Skin of body (tissue), 2 donors: ENCODE measurements around the gene PTTG2. TPM values are rescaled to one million over a fixed set of nuclear protein-coding genes. Genes with fewer than 3 reads are reported as not detected.
"Not testable (repeated sequence)": the region's sequence is repeated elsewhere in the genome, so short reads cannot be mapped to it uniquely, and the experiment has no call there.

ENCODE experiments used
- DNase-seq: peaks from one replicate; lab custom pipeline; 2025; lab: John Stamatoyannopoulos, UW
- total RNA-seq: library from RNA; depleted of rRNA; stranded (reverse); fragments of >200 nt; gene quantifications from one replicate; pipeline ENCODE4 v1.2.3, GENCODE V29; 2014

The PTTG2 gene
- not detected for total RNA-seq

DNA sequence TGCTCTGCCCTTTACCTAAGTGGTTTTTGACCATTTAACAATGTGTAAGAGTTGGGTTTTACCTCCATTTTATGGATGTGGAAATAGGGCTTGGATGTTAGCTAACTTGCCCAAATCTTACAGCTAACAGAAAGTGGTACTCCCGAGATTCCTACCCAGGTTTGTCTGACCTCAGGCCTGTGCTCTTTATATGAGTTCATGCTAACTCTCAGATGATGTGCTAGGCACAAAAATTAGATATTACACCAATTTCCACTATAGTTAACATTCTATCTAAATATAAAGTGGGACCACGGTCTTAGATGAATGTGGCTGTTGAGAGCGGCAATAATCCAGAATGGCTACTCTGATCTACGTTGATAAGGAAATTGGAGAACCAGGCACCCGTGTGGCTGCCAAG, at the start of gene PTTG2:
PTTG2 (plus strand) TSS at position 301 of the 400 bp plus-strand sequence; CDS start at position 338, 37 bp downstream.
- no peak for DNase-seq

- DNase-seq: no peak
Observed at GRCh38 chr4:37914539-37914938, 45.7 kb upstream of the PTTG2 start.

GRCh38 chr4:37917388-37917787, 42.8 kb upstream of the PTTG2 start:
- no peak for DNase-seq

DNA sequence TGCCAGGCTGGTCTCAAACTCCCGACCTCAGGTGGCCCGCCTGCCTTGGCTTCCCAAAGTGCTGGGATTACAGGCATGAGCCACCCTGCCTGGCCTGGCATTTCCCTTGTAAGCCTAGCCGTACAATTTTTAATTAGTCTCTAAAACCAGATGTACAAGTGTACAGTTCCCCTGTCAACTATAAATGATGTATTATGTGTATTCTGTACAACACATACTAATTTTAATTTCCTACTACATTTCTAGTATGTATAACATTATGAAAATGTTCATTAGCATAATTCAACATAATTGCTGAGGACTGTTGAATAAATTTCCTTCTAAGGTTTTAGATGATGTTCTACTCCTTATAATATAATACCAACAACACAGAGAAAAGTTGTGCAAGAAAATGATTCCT, 41.5 kb upstream of the PTTG2 start:
- no peak for DNase-seq

DNA sequence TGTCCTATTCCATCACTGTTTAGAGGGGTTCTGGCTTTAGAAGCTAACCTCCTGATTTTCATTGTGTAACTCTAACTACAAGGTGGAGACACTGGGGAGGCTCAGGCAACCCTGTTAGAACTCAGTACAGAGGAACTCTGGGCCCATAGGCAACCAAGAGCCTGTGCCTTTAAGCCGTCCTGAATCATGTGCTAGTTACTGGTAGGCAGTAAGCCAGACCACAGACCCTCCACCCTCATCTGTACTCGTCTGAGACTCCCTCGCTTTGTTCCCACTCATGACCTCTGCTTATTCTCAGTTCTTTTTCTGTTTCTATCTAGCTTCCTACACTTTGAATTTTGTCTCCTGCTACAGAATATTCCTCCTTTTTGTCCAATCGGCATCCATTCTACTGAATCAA, 37.9 kb upstream of the PTTG2 start:
- no peak for DNase-seq

DNA sequence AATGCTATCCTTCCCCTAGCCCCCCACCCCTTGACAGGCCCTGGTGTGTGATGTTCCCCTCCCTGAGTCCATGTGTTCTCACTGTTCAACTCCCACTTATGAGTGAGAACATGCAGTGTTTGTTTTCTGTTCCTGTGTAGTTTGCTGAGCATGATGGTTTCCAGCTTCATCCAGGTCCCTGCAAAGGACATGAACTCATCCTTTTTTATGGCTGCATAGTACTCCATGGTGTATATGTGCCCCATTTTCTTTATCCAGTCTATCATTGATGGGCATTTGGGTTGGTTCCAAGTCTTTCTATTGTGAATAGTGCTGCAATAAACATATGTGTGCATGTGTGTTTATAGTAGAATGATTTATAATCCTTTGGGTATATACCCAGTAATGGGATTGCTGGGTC, 37.1 kb upstream of the PTTG2 start:
- not testable (repeated sequence) for DNase-seq

GRCh38 chr4:37924946-37925345, 35.3 kb upstream of the PTTG2 start:
- DNase-seq: no peak

GRCh38 chr4:37927434-37927833, 32.8 kb upstream of the PTTG2 start:
- DNase-seq: no peak

DNA sequence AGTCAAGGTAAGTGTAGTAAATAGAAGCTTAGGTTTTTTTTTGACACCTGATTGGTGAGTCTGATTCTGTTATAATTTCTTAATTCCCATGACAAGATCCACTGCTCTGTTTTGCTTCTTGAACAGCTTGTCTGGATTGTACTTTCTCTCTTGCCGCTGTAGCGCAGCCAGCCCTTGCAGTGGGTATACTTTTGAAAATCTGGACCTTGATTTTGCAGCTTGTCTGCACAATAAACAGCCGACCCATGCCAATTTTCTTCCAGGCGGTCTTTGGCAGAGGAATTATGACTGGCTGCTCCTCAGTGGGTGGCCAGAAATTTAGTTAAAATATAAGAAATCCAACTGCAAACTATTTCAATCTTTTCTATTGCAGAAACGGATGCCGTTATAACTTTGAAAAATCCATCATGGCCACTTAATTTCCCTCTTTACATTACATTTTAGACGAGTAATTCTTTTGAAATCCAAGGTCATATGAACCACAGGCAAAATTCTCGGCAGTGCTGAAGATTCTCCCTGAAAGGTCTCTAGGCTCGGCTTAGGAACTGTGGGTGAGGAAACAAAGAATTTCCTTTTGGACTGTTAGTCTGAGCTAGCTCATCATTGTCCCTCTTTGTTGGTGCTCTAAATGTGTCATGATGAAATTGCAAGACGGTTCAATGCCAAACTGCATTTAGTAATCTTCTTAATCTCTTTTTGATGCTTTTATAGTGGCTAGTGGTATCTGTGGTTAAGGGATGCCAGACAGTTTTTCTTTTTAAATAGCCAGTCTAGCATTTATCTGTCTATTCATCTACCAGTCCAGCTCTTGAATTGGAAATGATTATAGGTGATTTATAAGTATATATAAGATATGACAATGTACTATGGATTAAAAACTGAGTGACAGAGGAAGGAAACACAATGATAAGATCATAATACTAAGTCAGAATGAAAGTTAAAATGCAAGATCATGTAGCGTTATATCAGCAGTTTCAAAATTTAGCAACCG, 31.5 kb upstream of the PTTG2 start:
- no peak for DNase-seq

- DNase-seq: no peak
Observed at GRCh38 chr4:37934096-37934495, 26.1 kb upstream of the PTTG2 start.

DNA sequence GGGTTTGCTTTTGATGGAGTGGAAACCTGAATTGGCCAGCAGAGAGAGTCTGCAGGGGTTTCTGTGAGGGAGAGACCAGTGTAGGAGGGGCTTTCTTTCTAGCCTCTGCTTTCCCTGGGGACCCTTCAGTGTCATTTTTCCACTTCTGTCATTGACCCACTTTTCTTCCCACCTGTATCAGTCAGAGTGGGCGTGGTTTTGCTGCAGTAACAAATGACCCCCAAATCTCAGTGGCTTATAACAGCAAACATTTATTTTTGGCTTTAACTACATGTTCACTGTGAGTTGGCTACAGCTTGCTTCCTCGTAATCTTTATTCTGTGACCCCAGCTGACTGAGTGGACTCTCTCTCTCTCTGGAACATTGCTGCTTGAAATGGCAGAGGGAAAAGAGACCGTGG, 25.6 kb upstream of the PTTG2 start:
- no peak for DNase-seq

GRCh38 chr4:37935026-37935425, 25.2 kb upstream of the PTTG2 start:
- no peak for DNase-seq

GRCh38 chr4:37936889-37937498, 23.2 kb upstream of the PTTG2 start:
- no peak for DNase-seq

DNA sequence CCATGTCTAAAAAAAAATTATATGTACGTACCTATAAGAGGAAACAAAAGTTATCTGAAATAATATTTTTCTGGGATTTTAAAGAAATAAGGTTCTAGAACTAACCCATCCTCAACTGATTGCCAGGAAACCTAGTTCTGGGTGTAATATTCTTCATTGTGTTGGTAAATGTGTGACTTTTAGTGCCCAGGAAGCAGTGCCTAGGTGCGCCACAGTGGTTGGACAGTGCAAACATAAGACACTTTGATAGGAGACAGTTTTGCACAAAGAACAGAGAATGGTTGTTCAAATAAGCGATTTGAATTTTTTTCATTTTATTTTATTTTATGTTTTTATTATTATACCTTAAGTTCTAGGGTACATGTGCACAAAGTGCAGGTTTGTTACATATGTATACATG, 22.0 kb upstream of the PTTG2 start:
- no peak for DNase-seq

DNA sequence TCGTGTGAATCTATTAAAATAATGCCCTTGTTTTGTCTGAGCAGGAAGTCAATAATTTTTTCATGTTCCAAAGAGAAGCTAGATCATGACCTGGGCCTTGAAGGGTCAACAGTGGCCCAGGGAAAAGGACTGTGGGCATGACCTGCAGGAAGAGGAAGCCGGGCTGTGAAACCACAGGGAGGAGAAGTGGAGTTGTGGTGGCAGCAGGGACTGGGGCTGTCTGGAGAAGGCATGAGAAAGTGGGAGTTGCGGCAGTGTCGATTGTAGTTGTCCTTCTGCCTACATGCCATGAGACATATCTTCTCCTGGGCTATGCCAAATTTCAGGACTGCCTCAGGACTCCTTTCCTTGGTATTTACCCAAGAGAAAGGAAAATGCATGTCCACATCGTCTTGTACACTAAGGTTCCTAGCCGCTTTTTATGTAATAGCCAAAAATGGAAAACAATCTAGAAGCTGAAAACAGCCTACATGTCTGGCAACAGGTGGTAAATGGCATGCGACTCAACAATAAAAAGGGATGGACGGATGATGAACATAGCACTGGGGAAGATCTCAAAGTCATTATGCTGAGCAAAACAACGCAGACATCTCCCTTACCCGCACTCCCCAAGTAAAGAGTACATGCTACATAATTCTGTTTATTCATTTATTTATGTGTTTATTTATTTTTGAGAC, 13.6 kb upstream of the PTTG2 start:
- DNase-seq: no peak

- DNase-seq: no peak
Observed at GRCh38 chr4:37948542-37948941, 11.7 kb upstream of the PTTG2 start.

GRCh38 chr4:37949636-37950426, 10.4 kb upstream of the PTTG2 start:
- DNase-seq: no peak

DNA sequence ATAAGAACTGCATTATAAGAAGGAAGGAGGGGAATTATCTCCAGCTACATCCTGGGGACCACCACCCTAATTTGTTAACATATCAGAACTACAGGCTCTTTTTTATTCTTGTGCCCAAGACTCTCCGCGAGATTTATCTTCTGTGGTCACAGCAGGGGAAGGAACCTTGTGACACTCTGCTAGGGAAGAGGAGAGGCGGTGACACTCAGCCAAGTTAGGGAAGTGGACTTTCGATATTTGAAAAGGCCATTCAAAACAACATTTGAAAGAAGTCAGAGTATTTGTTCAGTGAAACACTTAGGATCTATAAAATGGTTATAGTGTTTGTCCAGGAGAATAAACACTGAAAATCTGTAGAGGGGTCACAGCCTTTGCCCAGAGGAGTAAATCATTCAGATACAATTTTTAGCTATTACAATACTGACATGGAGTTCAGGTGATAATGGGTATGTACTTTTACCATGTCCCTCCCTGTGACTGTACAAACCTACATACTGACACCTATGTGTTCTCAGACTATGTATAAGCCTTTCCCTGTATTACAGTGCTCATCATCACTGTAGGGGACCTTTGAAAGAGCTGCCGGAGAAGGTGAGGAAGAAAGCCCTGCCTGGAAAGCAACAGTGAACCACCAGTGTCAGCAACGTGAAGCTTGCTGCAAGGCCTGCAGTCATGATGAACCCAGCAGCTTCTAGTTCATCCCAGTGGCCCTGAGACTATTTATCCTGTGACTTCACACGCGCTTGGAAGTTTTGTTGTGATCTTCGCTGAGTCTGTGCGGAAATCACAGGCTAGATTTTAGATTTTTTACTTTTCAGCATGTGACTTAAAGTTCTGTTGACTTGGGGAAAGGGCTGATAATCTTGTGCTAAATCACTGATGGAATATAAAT, 8.5 kb upstream of the PTTG2 start:
- no peak for DNase-seq

DNA sequence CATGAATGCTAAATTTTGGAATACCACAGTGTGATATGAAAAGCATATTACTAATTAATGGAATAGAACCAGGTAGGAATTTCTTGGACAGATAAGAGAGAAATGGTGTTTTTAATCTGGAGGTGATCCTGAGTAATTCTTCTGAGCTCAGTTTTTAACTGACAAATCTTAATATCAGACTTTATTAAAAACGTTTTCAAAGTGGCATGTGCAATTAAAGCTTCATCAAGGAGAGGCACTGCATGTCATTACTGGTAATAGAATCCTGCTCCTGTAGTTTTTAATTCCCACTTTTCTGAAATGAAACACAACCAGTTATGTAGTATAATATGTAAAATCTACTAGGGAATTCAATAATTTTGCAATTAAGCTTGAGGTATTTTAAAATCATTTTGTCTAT, 7.0 kb upstream of the PTTG2 start:
- DNase-seq: no peak

DNA sequence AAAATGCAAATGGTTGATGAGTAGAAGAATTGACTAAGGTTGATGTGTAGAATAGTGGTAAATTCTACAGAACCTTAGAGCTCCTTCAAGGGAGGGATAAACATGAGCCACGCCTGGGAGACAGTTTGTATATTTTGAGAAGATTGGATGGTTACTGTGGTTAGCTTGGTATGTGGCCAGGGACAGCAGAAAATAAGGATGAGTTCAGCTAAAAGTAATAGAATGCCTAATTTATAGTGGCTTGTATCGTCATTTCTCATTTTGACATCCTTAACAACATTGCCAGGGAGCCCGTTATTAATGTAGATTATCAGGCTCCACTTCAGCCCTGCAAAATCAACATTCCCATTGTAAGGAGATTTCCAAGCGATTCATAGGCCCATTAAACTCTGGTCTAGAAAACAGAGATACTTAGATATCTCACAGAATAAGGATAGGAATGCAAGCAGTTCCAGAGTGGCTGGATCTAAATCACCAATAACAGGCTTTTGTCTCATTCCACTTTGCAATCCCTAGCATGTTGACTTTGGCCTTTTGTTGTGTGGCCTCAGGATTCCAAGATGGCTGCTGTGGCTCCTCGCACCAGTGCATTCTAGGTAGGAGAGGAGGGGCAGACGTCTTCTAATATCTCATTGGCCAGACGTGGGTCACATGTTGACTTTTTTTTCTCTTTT, 6.4 kb upstream of the PTTG2 start:
- no peak for DNase-seq
